Stimulated activated CD4-positive, alpha-beta T cell treated with anti-CD3 and anti-CD28 coated beads, Interleukin-2, amount 100 ng/mL, for 24 hours (primary cell): ENCODE results near the gene TDRD1.
"Not testable (repeated sequence)": the region's sequence is repeated elsewhere in the genome, so short reads cannot be mapped to it uniquely, and the experiment has no call there.

Experiments
- DNase-seq, 2 donors: peaks; one replicate each; pipeline ENCODE4 v3.0.0-alpha.2; 2020

TDRD1 gene, protein sequence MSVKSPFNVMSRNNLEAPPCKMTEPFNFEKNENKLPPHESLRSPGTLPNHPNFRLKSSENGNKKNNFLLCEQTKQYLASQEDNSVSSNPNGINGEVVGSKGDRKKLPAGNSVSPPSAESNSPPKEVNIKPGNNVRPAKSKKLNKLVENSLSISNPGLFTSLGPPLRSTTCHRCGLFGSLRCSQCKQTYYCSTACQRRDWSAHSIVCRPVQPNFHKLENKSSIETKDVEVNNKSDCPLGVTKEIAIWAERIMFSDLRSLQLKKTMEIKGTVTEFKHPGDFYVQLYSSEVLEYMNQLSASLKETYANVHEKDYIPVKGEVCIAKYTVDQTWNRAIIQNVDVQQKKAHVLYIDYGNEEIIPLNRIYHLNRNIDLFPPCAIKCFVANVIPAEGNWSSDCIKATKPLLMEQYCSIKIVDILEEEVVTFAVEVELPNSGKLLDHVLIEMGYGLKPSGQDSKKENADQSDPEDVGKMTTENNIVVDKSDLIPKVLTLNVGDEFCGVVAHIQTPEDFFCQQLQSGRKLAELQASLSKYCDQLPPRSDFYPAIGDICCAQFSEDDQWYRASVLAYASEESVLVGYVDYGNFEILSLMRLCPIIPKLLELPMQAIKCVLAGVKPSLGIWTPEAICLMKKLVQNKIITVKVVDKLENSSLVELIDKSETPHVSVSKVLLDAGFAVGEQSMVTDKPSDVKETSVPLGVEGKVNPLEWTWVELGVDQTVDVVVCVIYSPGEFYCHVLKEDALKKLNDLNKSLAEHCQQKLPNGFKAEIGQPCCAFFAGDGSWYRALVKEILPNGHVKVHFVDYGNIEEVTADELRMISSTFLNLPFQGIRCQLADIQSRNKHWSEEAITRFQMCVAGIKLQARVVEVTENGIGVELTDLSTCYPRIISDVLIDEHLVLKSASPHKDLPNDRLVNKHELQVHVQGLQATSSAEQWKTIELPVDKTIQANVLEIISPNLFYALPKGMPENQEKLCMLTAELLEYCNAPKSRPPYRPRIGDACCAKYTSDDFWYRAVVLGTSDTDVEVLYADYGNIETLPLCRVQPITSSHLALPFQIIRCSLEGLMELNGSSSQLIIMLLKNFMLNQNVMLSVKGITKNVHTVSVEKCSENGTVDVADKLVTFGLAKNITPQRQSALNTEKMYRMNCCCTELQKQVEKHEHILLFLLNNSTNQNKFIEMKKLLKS

GRCh38 chr10:114179148-114179547 lies at the start of gene TDRD1:
TDRD1 (plus strand) TSS chr10:114179353; CDS start chr10:114187832, 8,479 bp downstream.
- DNase-seq, result no peak

- no peak for DNase-seq
These were observed 48.1 kb upstream of the TDRD1 start for GRCh38 chr10:114131094-114131493.

- no peak for DNase-seq
These were observed 43.7 kb upstream of the TDRD1 start for GRCh38 chr10:114135476-114135875.

DNA sequence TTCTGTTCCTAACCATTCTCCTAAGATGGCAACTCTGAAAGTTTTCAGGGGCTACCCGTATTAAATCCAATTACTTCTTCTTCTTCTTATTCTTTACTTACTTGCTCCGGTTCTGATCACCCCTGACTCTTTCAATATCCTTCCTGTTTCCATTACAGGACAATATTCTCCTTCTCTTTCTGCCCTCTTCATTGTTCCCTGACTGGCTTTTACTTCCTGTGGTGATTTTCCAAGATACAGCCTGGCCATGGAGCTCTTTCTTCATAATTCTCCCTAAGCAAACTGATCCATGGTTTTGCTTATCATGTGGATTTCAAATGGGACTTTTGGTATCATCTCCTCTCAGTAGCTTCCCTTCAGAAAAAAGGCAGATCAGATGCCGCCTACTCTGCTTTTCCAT lies 40.6 kb upstream of the TDRD1 start:
- DNase-seq, result no peak

DNA sequence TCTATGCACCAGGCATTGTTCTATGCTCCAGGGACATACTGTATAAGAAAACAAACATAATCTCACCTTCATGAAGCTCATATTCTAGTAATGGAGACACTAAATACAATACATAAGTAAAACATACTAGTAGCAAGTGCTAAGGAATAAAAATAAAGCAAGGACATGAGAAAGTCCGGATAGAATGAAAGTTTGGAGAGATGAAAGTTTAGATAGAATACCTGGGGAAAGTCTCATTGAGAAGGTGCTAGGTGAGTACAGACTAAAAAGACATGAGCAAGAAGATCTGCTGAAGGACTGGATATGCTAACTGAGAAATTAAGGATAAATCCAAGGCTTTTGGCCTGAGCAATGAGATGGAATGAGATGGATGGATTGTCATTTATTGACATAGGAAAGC lies 39.1 kb upstream of the TDRD1 start:
- no peak for DNase-seq

- not testable (repeated sequence) for DNase-seq
These were observed 38.3 kb upstream of the TDRD1 start for GRCh38 chr10:114140827-114141226.

- no peak for DNase-seq
These were observed 37.1 kb upstream of the TDRD1 start for GRCh38 chr10:114142018-114142417.

DNA sequence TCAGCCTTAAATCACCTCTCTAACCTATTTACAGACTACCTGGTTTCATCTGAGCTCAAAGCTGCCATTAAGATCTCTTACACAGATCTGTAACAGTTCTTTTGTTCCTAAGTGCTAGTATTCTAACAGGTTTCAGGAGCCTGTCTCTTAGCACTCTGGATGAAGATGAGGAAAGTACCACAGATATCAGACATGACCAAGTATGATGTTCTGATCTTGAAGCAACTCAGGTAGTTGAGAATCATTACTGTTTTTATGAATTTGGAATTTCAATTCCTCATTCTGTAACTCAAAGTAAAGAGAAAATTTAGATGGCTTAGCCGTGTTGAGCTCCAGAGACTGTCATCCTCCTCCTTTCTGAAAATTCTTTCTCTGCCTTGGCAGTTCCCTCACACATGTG lies 36.0 kb upstream of the TDRD1 start:
- DNase-seq, result no peak

GRCh38 chr10:114149476-114149875 lies 29.7 kb upstream of the TDRD1 start:
- DNase-seq, result not testable (repeated sequence)

- no peak for DNase-seq
These were observed 27.7 kb upstream of the TDRD1 start for GRCh38 chr10:114151486-114151885.

DNA sequence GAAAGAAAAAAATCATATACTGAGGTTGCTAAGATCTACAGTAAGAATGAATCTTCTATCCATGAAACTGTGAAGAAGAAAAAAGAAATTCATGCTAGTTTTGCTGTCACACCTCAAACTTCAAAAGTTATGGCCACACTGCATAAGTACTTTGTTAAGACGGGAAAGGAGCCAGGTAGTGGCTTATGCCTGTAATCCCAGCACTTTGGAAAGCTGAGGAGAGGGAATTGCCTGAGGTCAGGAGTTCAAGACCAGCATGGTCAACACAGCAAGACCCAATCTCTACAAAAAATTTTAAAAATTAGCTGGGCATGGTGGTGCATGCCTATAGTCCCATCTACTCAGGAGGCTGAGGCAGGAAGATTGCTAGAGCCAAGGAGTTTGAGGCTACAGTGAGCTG lies 27.3 kb upstream of the TDRD1 start:
- DNase-seq, result no peak

DNA sequence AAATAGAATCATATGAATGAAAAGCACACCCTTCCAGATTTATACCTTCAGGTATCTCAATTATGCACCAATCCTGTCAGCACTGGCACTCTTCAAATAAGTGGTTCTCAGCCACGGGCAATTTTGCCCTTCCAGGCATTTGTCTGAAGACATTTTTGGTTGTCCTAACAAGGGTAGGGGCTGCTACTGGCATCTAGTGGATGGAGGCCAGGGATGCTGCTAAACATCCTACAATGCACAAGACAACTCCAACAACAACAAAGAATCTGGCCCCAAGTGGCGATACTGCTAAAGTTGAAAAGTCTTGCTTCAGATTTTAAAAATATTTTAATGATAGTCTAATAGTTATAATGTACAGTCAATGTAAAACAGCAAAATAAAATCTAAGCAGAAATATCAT lies 21.2 kb upstream of the TDRD1 start:
- DNase-seq, result no peak

DNA sequence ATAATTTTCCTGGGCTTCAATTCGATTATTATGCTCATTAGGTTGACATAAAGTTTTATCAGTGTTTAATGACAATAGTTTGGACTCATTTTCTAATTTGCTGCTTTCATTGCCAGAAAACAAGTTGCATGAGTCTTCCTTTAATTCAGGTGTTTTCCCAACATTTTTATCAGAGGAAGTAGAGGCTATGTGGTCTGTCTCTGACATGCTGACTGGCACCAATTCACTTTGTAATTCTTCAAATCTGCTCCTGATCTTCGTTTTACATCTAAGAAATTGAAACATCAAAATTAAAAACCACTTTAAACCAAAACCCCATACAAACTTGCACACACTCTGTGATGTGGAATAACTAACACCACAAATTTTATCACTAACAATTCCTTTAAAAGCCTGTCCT lies 16.1 kb upstream of the TDRD1 start:
- DNase-seq, result no peak

GRCh38 chr10:114166043-114166442 lies 13.1 kb upstream of the TDRD1 start:
- no peak for DNase-seq

DNA sequence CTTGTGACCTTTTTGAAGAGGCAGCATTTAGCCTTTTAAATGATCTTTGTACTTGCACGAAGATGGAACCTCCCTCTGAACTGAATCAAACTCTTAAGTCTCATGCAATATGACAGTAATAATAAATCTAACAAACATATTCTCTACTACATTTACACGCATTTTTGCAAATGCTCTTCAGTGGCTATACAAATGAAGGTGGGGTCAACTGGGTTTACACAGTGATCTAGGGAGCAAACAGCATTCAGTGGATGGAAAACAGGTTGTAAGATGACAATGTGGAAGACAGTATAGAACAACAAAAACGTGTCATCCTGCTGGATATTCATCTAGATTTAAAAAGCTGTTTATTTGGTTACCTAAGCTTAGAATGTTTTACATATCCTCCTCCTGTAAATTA lies 12.7 kb upstream of the TDRD1 start:
- DNase-seq, result no peak

DNA sequence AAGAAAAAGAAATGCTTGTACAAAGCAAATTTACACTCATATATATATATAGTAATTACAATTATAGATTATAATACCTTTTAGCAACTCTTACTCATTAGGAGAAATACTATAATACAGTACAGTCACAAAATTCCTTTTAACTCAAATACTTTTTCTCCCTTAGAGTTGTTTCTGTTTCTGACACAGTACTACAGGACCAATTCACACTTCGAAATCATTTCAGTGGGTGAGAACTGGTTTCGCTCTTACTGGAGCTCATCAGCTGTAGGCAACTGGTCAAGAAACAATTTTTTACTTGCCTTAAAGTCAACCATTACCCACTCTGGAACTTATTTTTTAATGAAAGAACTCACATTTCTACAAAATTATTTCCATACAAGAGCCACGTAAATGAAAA lies 11.2 kb upstream of the TDRD1 start:
- no peak for DNase-seq

DNA sequence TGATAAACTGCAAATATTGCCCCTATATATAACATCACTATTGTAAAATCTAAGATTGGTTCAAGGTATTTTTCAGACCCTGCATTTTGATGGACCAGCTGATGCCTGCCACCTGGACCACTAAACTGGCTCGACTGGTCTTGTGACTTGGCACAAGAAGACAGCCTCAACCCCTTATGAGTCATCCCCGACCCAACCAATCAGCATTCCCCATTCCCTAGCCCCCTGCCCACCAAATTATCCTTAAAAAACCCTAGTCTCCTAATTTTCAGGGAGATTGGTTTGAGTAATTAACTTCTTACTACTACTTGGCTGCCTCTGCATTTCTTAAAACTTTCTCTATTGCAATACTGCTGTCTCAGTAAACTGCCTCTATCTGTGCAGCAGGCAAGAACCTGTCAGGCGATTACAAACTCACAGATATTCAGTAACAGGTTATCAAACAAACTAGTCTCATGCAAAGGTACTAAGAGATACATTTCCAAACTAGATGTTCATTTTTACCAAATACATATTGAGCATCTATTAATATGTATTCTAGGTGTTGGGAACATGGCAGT lies 10.6 kb upstream of the TDRD1 start:
- DNase-seq, result no peak

DNA sequence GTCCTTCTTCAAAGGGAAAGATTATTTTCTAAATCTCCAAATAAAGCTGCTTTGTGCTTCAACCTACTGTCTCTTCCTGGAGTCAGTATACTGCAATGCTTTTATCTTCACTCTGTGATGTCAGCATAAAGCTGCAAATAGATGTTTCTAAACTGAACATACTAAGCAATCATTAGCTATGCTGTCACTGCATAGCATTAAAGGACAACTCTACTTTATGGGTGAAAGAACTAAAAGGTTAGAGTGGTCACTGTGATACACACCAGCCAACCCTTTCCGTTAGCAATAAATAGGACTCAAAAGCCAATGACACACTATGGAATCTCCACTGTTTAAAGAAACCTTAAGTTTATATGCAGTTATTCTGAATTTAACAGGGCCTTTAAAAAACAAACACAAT lies 6.9 kb upstream of the TDRD1 start:
- no peak for DNase-seq

- no peak for DNase-seq
These were observed 6.2 kb upstream of the TDRD1 start for GRCh38 chr10:114172776-114173602.

DNA sequence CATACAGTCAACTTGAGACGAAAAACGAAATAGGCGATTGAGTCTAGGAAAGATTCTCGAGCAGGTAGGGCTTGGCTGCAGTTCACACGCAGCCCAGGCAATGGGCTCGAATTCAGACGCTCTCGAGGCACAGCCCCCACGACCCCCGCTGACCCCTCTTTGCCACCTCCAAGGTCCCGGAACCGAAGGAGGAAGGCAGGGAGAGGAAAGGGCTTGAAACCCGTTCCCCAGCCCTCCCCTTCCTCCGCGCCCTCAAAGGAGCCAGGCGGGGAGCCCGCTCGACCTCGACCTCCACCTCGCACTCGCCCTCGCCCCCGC lies 5.6 kb upstream of the TDRD1 start:
- DNase-seq, result no peak

DNA sequence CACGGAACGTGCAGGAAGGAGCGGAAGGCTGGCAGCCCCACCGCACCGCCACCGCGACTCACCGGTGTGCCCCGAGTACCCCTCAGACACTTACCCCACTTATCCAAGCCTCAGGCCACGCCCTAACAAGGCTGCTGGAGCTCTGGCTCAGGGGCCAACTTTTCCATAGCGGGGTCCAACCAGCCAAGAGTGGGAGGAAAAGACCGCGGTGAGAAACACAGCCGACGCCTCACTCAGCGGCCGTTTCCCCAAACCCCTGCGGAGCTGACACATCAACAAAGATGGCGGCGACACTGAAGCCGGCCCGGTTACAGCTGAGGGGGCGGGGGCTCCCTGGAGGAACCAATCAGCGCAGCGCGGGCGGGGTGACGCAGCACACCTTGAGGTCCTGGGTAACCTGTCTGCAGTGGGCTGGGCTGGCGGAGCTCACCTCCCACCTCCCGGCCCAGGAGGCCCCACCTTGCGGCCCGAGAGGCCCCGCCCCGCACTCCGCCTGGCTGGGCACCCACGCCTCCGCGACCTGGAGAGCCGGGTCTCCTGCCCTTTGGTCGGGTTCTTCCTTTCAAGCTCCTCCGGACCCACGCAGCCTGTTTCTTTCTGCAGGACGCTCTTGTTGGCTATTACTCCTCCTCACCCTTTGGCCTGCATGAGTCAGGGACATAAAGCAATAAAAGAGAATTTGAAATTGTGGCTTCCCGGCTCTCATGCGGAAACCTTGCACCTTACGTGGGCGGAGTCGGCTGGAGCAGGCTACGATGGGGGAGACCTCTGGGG lies 5.0 kb upstream of the TDRD1 start, which contains the start of gene CCDC186:
Gene CCDC186, minus strand, starts transcription at position 283 of the 774 bp plus-strand sequence. CDS start 10,935 bp downstream, outside the sequence.
- peak; percentile 98 for DNase-seq
